Hepatic stellate cell (primary cell): ENCODE data around the gene TTC21A.

ENCODE experiments used
- DNase-seq: peaks from one replicate; pipeline ENCODE4 v3.0.0; 2011; ENCODE audit warnings: low spot score

The TTC21A gene

GRCh38 chr3:39177708-39178332 is 70.3 kb downstream of the TTC21A start:
- DNase-seq: peak; percentile 95

DNA sequence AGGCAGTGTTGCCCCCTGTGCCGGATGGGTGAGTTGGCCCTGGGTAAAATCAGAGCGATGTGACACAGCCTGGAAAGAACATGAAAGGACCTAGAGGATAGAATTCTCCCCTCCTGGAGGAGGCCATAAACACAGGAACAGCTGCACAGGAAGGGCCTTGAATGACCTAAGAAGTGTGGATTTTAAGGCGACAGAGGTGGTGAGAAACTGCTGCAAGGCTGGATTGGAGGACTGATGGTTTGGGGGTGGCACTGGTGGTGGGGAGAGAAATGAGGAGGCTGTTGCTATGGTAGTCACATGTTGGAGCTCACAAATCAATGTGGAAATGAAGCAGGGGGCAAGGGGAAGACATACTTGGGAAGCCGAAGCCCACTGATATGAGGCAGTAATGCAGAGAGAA is 71.1 kb downstream of the TTC21A start:
- DNase-seq: no peak

DNA sequence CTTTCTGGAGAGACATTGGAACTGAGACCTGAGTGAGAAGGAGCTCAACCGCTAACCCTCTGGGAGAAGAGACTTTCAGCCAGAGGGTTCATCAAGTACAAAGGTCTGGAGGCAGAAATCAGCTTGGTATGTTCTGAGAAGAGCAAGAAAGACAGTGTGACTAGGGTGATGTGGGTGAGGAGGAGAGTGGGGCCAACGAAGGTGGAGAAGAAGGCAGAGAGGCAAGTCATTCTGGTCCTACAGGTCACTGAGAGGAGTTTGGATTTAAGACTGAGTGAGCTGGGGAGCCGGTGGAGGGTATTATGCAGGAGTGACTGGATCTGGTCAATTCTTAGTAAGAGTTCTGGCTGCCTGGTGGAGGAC is 72.7 kb downstream of the TTC21A start:
- no peak for DNase-seq

DNA sequence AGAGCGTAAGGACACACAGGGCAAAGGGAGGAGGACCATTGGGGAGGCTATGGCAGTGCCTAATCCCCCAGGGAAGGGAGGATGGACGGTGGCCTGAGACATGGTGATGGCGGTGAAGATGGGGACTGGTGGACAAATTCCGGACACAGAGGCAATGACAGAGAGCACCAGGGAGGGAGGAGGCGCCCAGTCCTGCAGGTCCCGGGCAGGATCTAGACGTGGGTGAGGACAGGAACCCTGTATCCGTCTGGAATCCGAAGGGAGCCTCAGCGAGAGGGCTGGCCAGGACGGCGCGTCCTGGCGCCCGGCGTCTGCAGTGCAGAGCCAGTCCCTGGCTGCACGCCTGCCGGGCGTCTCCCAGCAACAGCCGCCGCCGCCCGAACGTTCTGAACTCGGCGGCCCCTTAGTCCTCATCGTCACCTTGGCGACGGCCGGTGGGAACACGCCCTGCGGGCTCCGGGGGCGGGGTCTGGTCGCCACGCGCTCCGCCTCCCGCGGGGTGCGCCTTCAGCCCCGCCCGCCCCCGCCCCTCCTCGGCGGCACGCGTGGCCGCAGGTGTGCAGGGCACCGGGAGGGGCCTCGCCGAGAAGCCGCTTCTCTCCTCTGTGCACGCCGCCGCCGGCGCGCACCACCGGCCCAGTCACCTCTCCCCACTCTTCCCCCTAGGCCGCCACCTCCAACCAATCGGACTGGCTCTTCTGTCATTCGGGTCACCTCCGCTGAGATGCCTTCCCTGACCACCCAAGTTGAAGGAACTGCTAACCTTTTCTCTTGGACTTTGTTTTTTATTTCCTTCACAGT is 73.3 kb downstream of the TTC21A start:
- peak; percentile 89 for DNase-seq

DNA sequence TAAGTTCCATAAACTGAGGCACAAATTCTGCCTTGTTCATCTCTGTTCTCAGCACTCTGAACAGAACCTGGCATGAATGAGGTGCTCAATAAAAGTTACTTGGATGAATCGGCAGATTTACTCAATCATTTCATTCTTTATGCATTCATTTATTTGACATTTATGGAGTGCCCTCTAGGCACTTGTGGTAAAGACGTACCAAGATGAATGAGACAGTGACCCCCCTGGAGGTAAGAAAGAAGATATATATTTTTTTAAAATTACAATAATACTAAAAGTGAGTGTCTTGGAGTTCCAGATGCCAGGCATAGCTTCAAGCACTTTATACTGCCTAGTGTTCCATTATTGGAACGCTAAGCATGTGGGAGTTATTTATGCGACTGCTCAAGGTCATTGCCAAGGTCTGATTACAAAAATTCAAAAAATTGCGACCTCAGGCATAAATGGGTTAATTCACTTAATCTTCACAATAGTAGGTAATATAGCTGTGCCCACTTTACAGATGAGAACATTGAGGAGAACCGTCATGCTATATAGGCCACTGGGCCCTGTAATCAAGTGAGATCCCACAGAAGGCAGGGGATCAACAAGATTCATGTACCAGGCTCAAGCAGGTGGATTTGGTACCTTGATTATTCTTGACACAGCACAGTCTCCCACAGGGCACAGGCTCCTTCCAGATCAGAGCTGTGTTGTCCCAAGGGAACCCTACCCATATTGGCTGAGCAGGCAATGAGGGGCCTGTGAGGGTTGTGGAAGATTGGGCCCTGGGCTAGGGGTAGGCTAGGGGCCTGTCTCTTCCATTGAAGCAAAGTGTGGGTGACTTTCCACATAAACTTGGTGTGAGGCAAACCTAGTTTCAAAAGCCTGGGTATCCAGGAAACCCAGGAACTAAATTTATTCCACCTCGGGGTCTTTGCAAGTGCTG is 74.2 kb downstream of the TTC21A start:
- DNase-seq: no peak

GRCh38 chr3:39183211-39184080 is 76.0 kb downstream of the TTC21A start:
- no peak for DNase-seq

DNA sequence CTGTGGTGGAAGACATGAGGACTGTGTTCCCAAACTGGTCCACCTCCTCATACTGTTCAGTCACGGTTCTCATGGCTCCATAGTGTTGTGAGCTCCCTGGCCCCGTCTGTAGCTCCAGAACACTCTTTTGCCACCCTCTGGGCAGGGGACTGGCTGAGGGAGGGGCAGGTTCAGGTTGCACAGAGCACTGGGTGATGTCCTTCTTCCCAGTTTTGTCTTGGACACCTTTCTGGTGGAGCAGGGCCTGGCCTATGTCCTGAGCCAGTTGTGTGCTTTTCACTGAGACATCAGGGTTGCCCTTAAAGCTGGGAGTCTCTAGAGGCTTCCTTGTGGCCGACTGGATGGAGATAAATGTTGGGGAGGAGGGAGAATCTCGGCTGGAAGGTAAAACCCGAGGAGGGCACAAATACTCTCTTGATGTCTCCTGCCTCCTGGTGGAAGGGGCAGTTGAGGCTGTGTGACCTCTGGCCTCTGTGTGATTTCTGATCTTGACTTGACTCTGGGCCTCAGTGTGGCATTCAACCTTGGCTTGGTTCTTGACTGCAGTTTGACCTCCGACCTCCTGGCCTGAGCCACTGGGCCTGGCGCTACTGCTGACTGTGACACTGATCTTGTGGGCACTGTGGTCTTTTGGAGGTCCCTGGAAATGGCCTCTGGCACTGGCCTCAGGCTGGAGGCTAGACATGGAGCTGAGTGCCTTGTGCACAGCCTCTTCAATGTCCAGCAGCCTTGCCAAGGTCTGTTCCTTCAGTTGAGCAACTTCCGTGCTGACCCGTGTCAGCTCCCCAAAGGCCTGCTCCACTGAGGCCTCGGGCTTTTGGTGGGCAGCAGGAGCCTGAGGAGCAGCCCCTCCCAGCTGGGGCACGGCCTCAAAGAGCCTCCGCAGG is 76.8 kb downstream of the TTC21A start:
- DNase-seq: no peak

DNA sequence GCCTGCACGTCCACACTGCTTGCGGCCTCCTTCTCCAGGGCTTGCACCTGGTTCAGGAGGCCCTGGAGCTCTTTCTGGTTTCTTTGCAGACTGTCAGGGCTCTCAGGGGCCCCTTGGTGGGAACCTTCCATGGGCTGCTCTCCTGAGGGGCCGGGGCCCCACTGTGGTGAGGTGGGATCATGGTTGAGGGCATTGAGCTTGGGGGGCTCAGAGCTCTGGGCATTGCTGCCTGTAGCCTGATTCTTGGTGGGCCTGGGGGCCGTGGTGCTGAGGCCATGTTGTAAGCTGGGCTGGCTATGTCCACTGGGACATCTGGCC is 77.4 kb downstream of the TTC21A start:
- no peak for DNase-seq

DNA sequence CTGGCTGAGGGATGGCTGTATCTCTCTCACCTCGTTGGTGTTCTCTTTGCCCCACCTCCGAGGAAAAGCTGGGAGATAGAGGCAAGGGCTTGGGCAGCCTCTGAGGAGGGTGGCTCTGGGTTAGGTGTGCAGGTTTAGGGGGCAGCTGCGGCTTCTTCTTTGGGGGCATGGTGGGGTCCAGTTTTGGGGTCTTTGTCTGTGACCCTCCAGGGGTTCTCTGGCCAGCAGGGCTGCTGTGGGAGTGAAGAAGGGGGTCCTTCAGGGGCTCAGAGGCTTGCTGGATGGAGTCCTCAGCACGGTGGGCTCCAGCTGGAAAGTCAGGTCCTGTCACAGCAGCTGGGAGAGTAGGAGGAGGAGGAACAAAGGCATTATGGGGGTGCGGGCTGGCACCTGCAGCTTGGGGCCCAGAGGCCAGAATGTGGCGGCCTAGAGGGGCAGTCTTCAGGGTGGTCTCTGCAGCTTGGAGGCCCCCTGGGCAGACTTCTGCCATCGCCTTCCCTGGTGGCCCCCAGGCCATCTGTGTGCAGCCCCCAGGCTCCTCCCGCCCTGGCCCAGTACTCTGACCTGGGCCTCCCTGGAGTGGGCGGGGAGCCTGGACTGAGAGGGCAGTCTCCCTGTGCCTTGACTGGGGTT is 78.0 kb downstream of the TTC21A start:
- no peak for DNase-seq

DNA sequence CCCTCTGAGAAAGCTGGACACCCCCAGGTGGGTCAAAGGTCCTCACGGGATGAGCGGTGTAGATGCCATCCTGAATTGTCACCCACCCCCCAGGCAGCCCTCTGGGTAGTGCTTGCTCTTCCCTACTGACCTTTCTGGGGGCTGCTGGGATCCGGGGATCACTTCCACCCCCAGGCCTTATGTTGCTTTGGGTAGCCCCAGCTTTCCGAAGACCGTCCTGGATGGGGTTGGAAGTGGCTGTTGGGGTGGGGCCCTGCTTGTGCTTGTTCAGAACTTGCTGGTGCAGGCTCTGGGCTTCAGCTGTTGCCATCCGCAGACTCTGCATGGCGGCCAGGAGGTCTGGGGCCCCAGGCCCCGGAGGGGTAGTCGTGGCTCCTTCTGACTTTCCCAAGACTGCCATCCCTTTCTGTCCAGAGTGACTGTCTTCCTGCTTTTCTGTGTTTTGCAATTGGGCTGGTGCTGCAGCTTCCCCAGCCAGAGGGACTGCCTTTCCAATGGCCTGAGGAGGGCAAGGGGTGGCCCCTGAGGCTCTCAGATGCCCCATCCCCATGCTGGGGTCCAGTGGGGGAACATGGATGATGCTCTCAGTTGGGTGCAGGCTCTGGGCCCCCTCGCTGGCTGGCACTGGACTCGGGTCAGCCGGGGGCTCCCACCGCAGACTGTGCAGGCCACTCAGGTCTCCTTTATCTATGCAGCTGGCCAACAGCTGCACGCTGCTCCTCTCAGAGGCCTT is 78.6 kb downstream of the TTC21A start:
- no peak for DNase-seq

DNA sequence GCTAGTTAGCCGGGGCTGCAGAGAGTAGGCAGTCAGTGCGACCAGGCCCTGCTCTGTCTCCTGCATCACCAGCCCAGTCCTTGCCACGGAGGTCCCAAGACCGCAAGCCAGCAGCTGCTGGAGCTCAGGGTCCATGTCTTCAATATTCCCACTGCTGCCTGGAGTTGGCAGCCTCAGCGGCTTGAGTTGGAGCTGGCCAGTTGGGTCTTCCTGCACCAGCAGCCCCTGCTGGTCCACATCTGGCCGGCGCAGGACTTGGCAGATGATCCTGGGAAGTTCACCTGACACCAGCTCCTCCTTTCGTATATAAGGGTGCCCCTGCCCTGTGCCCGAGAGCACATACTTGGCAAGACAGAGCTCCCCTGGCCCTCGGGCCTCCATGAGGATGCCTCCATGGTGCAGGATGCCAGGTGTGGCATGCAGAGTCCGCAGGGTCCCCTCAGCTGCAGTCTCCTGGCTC is 79.2 kb downstream of the TTC21A start:
- no peak for DNase-seq

DNA sequence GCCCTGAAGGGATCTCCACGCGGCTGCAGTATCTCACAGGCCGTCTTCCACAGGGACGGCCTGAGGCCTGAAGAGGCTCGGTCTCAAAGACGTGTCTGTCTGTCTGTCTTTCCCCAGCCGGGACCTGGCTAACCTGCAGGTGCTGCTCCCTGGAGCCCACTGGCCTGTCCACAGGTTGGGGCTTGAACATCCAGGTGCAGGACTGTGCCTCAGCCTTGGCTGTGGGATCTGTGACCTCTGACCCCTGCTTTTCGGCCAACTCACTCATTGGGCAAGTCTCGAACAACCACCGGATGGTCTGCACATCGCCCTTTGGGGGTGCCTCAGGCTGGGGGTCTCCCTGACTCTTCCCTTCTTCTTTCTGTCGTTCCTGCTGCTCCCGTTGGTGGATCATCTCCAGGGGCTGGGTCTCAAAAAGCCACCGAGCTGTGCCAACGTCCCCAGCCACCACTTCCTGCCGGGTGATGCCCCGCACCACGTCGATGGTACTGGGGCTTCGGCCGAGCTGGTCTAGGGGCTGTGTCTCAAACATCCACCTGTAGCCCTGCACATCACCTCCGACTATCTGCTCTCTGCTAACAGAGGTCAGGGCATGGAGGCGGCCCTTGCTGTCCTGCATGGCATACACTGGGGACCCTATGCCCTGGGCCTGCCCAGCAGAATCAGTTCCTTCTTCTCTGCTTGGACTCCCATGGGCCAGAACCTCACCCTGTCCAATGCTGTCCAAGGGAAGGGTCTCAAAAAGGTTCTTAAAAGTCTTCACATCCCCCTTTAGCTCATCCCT is 80.1 kb downstream of the TTC21A start:
- no peak for DNase-seq
